Suprapubic skin (tissue), 4 donors: Measurements from ENCODE around the gene SLC8A1.

Experiments
- CTCF ChIP-seq, 2 donors: fragments of 200-600 bp in 1 of 2; fragments of 450-650 bp in 1 of 2; sonication (generic) in 1 of 2; IDR thresholded peaks; one replicate each; pipeline ENCODE4 v1.5.1; 2016 to 2019; ENCODE audit warnings: antibody characterized with exemption in 2 of 2, mild to moderate bottlenecking in 1 of 2, moderate library complexity in 1 of 2
- EP300 ChIP-seq: sonication (generic); formaldehyde crosslinking; IDR thresholded peaks from one replicate; pipeline ENCODE4 v1.6.1; 2017; ENCODE audit warnings: antibody characterized with exemption
- POLR2A ChIP-seq, 2 donors: fragments of 450-650 bp; IDR thresholded peaks; one replicate each; pipeline ENCODE4 v1.6.1; 2017; ENCODE audit warnings: antibody characterized with exemption in 2 of 2, mild to moderate bottlenecking in 2 of 2, moderate library complexity in 2 of 2
- POLR2AphosphoS5 ChIP-seq, 3 donors: sonication (generic); formaldehyde crosslinking; IDR thresholded peaks; one replicate each; pipeline ENCODE4 v1.6.1; 2017; ENCODE audit warnings: antibody characterized with exemption in 3 of 3

- no peak for TF ChIP-seq CTCF (IDR thresholded peaks at IDR 0.05)
- no peak for TF ChIP-seq EP300
- no peak for TF ChIP-seq POLR2A (IDR thresholded peaks at IDR 0.05)
- no peak for TF ChIP-seq POLR2AphosphoS5 (IDR thresholded peaks at IDR 0.05)
Observed at GRCh38 chr2:40129725-40130124, 322.2 kb downstream of the SLC8A1 start.
